Measurements from ENCODE around the gene CPNE9.

Gene CPNE9, protein sequence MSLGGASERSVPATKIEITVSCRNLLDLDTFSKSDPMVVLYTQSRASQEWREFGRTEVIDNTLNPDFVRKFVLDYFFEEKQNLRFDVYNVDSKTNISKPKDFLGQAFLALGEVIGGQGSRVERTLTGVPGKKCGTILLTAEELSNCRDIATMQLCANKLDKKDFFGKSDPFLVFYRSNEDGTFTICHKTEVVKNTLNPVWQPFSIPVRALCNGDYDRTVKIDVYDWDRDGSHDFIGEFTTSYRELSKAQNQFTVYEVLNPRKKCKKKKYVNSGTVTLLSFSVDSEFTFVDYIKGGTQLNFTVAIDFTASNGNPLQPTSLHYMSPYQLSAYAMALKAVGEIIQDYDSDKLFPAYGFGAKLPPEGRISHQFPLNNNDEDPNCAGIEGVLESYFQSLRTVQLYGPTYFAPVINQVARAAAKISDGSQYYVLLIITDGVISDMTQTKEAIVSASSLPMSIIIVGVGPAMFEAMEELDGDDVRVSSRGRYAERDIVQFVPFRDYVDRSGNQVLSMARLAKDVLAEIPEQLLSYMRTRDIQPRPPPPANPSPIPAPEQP

DNA sequence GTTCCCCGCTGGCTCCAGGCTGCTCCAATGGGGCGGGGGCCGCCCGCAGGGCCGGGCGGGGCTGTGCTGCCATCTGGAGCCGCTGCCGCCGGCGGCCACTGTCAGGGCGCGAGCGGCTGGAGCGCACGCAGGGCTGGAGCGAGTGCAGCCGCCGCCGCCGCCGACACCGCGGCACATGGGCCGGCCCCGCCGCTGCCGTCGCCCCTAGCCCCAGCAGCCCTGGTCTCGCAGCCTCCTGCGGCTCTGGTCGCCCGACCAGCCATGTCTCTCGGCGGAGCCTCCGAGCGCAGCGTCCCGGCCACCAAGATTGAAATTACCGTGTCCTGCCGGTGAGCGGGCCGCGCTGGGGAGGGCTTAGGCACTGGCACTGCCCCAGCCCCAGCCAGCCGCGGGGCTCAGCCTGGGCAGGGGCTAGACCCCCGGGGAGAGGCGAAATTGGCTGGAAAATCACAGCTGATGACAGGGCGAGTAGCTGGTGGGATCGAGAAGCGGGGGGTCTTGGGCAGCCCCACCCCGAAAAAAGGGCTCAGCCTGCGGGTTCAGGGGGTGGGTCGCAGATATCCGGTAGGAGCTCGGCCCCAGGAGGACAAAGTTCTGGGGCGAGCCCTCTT lies at the start of gene CPNE9:
Gene CPNE9 (plus strand): TSS at position 98 of the 611 bp plus-strand sequence. CDS start 164 bp downstream, at position 262.
- no peak for DNase-seq (ENCODE audit: low spot score)

DNA sequence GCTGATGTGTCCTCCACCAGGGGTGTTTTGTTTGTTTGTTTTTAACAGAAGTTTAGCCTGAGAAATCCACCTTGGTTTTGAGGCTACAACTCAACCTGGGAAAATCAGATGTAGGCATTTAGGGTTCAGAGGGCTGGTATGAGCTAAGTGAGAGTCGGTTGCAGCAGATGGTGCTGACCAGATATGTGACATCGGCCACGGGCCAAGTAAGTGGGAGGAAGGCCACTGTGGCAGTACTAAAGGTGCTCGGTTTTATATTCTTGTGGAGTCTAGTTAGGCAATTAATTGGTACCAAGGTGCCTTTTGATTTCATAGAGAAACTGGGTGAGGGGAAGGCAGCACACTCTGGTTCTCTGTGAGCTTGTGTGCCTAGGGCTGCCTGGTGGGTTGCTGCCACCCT lies 43.8 kb upstream of the CPNE9 start:
- DNase-seq (ENCODE audit: low spot score), result no peak

DNA sequence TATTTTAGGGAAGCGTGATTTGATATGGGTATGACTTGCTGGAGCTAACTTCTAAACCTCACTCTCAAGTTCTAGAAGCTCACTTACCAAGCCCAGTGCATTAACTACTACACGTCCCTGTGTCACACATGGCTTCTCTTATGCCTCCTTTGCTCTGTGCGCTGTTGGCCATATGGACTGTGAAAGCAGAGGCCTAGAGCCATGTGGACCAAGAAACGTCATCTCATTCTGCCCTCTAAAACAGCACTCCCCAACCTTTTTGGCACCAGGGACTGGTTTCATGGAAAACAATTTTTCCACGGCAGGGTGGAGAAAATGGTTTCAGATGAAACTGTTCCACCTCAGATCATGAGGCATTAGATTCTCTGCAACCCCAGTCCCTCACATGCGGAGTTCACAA lies 42.7 kb upstream of the CPNE9 start:
- no peak for DNase-seq (ENCODE audit: low spot score)

DNA sequence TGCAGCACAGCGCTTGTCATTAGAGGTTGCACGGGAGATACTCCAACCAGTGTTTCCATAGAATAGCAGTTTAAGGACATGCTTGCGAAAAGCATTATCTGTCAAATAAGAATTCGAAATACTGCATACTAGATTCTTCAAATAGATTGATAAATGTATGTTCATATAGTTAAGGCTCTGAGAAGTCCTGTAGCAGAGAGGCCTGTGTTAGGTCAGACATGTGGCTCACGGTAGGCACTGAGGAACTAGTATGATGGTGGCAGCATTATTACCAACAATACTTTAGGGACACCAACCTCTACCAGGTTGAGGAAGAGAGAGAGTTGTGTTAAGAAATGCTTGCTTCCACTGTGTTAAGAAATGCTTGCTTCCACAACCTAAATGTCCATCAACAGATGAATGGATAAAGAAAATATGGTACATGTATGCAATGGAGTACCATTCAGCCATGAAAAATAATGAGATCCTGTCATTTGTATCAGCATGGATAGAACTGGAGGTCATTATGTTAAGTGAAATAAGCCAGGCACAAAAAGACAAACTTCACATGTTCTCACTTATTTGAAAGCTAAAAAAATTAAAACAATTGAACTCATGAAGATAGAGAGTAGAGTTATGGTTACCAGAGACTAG lies 39.4 kb upstream of the CPNE9 start:
- no peak for DNase-seq (ENCODE audit: low spot score)

DNA sequence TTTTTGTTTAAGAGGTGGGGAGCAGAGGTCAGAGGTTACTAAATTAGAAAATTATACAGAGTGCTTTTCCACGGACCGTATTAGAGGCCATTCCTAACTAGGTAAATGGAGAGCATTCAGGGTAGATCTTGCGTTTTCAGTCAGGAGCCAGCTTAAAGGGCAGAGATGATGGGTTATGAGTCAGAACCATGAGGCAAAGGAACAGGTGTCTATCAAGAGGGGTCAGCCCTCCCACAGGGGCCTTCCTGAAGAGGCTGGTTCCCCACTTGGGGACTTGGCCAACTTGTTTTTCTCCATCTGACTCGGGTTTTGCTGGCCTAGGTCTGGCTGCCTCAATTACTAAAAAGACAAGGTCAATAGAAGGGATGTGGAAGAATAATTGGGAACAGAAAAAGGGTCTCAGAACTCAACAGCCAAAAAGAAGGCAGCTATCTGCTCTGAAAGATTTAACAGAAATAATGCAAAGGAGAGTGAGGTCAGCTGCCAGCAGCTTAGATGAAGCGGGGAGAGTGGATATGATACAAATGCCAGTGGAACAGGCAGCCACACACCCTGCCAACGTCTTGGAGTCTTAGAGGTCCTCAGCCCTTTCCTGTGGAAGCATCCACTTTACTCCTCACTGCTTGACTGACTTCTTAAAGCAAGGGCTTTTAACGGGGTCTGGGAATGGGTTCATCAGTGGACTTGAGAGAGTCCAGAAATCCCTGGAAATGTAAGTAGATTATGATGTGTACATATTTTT lies 36.8 kb upstream of the CPNE9 start:
- DNase-seq (ENCODE audit: low spot score), result no peak

DNA sequence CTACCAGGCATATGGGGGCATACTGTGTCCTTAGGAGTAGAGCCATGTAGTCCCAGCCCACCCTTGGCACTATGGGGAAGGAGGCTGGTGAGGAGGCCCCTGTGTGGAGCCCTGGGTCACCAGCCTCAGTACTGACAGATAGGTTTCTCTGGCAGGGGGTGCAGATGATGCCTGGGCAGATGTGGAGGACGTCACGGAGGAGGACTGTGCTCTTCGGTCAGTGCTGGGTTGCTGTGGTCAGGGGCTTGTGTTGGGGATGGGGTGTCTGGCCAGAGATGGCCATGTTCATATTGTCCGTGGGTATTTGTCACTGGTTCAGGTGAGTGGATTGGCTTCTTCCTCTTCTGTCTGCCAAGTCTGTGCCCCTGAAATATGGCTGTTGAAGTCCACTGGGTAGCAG lies 34.4 kb upstream of the CPNE9 start:
- DNase-seq (ENCODE audit: low spot score), result no peak

DNA sequence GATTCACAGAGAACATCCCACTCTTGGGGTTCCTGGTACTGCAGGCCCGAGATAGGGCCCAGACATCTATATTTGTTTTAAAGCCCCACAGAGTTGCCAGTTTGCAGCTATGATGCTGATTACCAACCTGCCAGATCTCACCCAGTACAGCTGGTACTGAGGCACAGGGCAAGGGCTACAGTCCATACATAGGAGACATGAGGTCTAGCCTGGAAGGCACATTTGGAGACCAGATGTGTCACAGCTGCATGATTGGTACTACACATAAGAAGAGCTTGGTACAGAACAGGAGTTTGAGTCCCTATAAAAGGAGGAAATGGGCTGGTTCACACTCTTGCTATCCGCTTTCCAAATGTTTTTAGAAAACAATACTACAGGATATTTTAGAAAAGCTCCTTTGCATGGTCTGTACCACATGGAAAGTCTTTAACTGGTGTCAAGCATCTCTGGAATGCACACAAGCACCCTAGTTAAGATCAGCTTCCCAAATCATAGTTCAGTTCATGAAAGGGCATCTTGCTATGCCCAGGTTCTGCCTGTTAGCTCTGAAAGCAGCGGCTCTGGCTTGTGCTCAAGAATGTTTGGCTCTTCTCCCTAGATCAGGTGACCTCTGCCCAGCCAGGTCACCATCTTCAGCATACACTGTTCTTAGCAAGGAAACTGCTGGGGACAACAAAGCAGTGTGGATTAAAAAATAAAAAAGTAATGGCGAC lies 33.8 kb upstream of the CPNE9 start:
- DNase-seq (ENCODE audit: low spot score), result no peak

DNA sequence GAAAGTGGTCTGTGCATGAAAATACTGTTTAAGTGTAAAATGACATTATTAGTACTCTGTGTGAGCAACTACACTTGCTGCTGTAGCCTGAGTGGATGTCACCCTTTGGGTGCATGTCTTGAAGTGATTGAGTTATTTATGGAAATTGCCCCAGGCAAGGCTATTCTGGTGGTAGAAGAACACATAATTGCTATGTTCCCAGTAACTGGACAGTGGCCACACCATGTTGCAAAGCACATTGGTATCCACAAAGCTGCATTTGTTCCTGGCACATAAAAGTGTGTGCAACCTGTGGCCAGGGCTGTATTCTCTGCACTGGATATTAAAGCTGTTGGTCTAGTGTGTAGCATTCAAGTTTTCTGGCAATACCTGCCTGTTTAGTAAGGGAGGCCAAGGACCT lies 30.6 kb upstream of the CPNE9 start:
- DNase-seq (ENCODE audit: low spot score), result no peak

DNA sequence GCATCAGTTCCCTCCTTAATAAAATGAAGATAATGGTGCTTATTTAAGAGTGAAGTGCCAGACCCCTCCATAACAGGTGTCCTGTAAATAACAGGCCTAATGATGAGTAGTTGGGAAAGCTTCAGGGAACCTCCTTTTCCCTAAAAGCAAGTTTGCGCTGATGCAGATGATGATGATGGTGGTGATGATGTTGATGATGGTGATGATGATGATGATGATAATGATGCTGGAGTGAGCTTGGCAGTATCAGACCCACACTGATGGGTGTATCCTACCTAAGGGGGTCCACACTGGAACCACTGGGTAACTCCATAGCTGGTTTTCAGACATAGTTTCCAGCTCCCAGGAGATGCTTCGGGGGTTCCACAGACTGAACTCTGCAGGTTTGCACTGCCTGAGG lies 29.9 kb upstream of the CPNE9 start:
- DNase-seq (ENCODE audit: low spot score), result no peak

DNA sequence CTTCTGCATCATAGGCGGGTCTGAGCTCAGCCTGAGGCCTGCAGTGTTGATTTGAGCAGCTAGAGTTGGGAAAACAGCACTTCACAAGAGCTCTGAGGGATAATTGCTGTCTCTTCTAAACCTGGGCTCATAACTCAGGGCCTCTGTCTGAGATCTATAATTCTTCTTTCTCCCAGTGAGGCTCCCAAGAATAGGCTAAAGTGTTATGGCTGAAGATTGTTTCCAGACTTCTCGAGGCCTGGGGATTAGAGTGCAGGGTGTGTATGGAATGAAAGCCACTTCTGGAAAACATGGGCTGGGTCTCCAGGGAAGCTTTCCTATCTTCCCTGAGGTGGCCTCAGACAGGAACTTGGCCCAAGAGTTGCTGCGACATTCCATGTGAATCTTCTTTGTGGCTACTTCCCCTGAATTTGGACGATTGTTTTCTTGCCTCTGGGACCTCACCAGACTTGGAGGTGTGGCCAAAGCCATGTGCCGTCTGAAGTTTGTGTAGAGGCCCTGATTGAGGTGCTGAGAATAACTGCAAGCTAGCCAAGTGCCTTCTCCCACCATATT lies 27.8 kb upstream of the CPNE9 start:
- DNase-seq (ENCODE audit: low spot score), result no peak

DNA sequence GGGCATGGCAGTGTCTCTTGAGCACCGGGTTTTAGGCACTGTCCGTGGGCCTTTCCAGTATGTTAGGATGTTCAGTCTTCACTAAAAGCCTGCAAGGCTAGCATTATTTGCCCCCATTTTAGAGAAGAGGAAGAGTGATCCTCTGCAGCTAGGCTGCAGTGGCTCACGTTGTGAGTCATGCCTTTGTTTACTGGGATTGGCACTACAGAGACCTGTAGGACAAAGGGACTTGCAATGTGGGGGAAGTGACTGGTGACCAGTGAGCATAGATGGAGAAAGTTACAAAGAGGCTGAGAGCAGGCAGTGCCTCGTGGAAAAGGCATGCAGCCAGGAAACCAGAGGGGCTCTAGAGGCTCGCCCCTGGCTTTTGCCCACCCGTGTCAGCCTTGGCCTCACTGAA lies 26.8 kb upstream of the CPNE9 start:
- DNase-seq (ENCODE audit: low spot score), result no peak

DNA sequence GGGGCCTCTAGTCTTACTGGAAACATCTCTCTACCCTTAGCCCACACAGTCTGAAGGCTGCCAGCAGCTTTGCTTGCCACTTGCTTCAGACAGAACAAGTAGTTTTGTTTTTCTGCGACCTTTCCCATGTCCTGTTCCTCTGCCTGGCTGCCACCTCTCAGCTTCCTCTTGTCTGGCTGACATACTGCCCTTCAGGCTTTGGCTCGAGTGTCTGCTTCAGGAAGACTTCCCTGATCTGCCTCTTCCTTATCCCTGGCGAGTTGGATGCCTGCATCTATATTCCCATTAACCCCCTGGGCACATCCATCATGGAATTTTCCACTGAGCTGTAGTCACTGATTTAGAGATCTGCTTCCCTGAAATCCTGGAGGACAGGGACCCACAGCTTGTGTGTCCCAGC lies 25.1 kb upstream of the CPNE9 start:
- DNase-seq (ENCODE audit: low spot score), result no peak

DNA sequence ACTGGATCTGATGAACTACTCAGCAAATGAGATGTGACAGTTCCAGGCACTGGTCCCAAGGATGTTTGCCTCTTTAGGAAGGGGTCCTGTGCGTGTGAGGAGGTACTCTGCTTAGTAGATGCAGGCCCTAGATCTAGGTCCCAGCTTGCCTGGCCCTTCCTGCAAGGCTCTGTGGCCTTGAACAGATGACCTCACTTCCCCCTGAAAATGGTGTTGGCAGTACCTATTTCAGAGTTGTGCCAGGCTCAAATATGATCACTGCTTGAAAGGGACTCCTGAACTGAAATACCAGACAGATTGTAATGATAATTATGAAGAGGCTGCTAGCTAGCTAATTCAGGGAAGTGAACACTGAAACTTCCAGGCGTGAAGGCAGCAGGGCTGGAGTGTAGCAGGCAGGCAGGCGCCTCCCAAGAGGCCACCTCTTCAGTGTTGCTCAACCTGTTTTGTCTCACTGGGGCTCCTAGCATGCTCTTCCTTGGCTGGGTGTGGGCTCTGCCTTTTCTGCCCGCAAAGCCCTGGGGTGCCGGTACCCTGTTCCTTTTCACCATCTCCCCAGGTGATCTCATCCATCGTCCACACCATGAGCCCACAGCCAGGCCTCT lies 24.1 kb upstream of the CPNE9 start:
- DNase-seq (ENCODE audit: low spot score), result no peak

DNA sequence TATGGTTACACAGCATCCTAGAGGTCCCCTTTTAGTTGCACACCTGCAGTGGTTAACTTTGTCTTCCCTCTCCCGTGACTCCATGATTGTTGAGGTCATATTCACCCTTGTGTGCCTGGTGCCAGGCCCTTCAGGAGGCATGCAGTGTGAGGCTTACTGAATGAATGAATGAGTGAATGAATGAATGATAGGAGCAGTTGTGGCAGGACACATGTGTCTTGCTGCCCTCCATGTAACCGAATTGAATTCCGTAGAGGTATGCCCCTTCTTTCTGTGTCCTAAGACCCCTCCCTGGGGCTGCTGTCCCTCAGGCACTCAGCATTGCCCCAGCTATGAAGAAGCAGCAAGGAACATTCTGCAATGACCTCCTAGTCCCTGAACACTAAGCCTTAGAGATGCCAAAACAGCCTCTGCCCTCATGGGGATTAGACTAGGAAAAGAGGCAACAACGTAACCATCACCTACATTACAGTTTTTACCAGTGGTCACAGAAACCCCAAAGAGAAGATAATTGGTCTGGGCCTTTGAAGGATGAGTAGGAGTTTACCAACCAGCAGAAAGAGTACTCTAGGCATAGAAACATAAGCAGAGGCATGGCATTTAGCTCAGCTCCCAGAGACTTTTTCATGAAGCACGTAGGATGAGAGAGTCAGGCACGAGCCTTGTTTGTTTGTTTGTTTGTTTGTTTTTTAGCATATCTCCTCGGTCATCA lies 22.5 kb upstream of the CPNE9 start:
- no peak for DNase-seq (ENCODE audit: low spot score)

DNA sequence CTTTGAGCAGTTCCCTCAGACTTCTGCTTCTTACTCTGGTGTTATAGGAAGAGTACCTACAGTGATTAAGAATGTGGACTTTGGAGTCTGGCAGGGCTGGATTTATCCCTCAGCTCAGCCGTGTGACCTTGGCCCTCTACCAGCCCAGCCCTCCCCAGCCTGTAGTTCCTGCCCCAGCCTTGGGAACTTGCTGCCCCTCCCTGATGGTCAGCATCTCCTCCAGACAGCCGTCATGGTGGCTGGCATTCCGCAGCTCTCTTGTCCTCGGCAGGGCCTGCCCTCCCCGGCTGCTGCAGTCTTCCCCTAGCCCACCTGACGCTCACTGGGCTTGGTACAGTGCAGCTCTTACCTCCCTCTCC lies 21.9 kb upstream of the CPNE9 start:
- DNase-seq (ENCODE audit: low spot score), result no peak

DNA sequence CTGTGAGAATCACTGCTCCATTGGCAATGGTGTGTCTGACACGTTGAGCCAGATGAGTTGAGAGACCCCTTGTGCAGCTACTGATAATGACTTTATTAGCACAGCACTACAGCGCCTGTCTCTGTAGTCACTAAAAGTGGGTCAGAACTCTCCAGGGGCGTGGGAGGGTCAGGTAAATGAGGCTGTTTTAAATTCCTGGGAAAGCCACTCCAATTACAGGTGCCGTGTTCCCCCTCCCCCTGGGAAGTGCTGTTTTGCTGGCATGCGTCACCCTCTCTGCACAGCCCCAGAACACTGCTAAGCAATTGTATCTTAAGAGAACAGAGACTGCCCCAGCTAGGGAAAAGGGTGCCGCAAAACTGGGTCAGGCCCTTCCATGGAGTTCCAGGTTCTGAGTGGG lies 21.5 kb upstream of the CPNE9 start:
- DNase-seq (ENCODE audit: low spot score), result no peak

DNA sequence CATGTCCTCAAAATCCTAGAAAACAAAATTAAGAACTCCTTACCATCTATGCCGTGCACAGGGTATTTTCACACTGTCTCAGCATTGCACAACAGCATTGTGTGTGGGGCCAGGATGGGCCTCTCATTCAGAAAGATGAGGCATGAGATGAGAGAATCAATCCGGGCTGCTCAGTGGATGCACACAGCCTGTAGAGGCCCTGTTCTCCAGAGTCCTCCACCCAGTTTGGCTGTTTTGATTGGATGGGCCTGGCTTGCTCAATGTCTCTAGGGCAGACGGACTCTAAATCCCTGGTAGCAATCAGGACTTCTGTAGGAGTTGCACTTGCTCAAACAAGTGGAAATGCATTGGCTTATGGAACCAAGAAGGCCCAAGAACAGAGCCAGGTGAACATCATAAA lies 20.2 kb upstream of the CPNE9 start:
- DNase-seq (ENCODE audit: low spot score), result no peak

DNA sequence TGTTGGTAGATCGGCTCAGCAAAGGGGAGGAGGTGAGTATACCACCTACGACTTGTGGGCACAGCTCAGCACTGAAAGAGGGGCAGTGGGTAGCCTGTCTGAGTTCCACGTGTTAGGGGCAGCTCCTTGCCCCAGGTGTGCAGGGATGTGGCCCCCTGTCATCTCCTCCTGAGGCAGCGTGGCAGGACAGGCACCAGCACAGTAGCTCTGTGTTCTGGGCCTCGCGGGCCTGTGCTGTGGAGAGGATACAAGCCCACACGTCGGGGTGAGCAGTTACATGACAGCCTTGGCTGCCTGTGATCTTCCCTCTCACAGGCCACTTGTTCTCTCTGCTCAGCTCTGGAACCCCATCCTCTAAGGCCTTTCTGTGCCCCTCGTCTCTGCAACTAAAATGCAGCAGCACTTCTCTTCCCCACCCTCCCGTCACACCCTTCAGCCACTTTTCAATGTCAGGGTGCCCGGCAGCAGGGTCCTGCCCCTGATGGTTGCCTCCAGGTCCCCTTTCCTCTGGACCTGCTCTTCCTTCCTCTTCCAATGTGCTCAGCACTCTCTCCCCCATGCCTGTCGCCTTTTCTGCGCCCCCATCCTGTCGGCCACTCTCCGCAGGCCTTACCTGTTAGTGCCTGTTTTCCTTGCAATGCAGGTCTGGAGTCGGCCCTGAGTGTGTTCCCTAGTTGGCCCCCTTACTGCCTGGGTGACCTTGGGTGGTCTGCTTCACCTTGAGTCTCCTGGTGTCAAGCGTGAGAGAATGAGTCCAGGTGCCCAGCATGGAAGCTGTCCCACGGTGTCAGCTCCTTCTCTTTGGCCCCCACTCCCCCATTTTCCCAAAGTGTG lies 18.2 kb upstream of the CPNE9 start:
- no peak for DNase-seq (ENCODE audit: low spot score)

DNA sequence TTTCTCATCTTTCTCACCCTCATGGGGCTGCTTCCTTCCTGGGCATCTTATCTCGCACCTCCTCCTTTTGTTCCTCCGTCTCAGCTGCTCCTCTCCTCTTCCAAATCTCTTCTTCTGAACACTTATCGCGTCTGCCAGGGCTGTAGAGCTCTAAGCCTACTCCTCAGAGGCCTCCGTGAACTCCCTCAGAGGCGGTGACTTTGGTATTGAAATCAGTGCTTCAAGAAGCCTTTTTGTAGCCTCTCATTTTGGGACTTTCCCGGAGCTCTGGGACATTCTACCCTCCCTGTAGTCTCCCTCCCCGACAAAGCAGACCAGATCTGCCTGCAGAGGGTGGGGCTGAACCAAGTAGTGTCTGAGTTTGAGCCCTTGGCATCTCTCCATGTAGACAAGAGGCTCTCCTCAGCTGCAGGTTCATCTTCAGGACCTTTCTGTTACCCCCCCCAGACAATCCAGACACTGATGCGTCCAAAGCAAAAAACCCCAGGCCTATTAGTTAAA lies 17.5 kb upstream of the CPNE9 start:
- no peak for DNase-seq (ENCODE audit: low spot score)
